ENCODE data around the gene HTR3E. TPM values are rescaled to one million over a fixed set of nuclear protein-coding genes. Genes with fewer than 3 reads are reported as not detected.
A peak's percentile ranks its signal among the peaks of the same experiment; 100 is the strongest.

Gene HTR3E
- polyA plus RNA-seq, 2 of the 4 experiments (the other 2 are of a cell fraction), result not detected

GRCh38 chr3:184135911-184136260, 39.0 kb downstream of the HTR3E start:
- ATAC-seq (no peak), FAIRE-seq (no peak), DNase-seq (ENCODE audit: low read depth in 1 of 2, low spot score in 1 of 2) (no peak)
- ChIA-PET CTCF (interaction anchor here (0.7 to 3.6 kb wide), 5 partner anchors 9 to 240 kb away, joined by 3 to 20 read pairs (median 8); partner anchors contain the start of gene EEF1AKMT4), POLR2A (interaction anchor here (1.8 kb wide), 1 partner anchor 9 kb away, joined by 9 read pairs; no protein-coding TSS in a partner anchor)
- TF ChIP-seq FOSB (CRISPR knock-in tag; IDR thresholded peaks at IDR 0.05), result no peak
- TF ChIP-seq KDM1A (IDR thresholded peaks at IDR 0.05; ENCODE audit: low read depth), result no peak
- no peak for TF ChIP-seq HEYL (CRISPR knock-in tag; IDR thresholded peaks at IDR 0.05)
- no peak for TF ChIP-seq CHD4 (IDR thresholded peaks at IDR 0.05; ENCODE audit: borderline replicate concordance)
- TF ChIP-seq HES2 (IDR thresholded peaks at IDR 0.05), result no peak
- TF ChIP-seq, protein P1, sequence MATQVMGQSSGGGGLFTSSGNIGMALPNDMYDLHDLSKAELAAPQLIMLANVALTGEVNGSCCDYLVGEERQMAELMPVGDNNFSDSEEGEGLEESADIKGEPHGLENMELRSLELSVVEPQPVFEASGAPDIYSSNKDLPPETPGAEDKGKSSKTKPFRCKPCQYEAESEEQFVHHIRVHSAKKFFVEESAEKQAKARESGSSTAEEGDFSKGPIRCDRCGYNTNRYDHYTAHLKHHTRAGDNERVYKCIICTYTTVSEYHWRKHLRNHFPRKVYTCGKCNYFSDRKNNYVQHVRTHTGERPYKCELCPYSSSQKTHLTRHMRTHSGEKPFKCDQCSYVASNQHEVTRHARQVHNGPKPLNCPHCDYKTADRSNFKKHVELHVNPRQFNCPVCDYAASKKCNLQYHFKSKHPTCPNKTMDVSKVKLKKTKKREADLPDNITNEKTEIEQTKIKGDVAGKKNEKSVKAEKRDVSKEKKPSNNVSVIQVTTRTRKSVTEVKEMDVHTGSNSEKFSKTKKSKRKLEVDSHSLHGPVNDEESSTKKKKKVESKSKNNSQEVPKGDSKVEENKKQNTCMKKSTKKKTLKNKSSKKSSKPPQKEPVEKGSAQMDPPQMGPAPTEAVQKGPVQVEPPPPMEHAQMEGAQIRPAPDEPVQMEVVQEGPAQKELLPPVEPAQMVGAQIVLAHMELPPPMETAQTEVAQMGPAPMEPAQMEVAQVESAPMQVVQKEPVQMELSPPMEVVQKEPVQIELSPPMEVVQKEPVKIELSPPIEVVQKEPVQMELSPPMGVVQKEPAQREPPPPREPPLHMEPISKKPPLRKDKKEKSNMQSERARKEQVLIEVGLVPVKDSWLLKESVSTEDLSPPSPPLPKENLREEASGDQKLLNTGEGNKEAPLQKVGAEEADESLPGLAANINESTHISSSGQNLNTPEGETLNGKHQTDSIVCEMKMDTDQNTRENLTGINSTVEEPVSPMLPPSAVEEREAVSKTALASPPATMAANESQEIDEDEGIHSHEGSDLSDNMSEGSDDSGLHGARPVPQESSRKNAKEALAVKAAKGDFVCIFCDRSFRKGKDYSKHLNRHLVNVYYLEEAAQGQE (IDR thresholded peaks at IDR 0.05), result no peak
- TF ChIP-seq CHD2 (IDR thresholded peaks at IDR 0.05; ENCODE audit: low read length, partially characterized antibody), result no peak
- no peak for TF ChIP-seq FOXS1 (CRISPR knock-in tag; IDR thresholded peaks at IDR 0.05)
- no peak for TF ChIP-seq ZFP36 (IDR thresholded peaks at IDR 0.05; ENCODE audit: borderline replicate concordance, partially characterized antibody)
- Histone ChIP-seq H3K4me2 (peak overlapping the region; percentile 97), H3K4me1 (peaks cover 12% of the 10 kb centered on the region; the same call in 2 of the 3 replicates), H3K9me3 (no peaks in the 10 kb centered on the region), H3K4me3 (peak overlapping the region; percentile 99), H3K27ac (peak overlapping the region; percentile 95 to 97)
- 12% methylated on average over 9 of the region's 9 CpGs for WGBS (ENCODE audit: missing lambda C conversion rate)

GRCh38 chr3:184140436-184140835, 43.6 kb downstream of the HTR3E start:
- Histone ChIP-seq H3K9me3 (no peaks in the 10 kb centered on the region), H3K4me3 (no peak overlapping the region), H3K4me1 (peaks cover 7% of the 10 kb centered on the region; the same call in 1 of the 3 replicates), H3K27ac (no peak overlapping the region), H3K4me2 (no peak overlapping the region)
- WGBS (ENCODE audit: missing lambda C conversion rate), result 97% methylated on average over 6 of the region's 10 CpGs
- no peak for ATAC-seq
- no peak for DNase-seq (ENCODE audit: low read depth in 1 of 2, low spot score in 1 of 2)
- TF ChIP-seq JUNB (IDR thresholded peaks at IDR 0.05) (no peak), CTCF (IDR thresholded peaks at IDR 0.05) (no peak), MAZ (IDR thresholded peaks at IDR 0.05; ENCODE audit: borderline replicate concordance, low read depth, low read length) (no peak), MYC (IDR thresholded peaks at IDR 0.05; ENCODE audit: borderline replicate concordance, low read length) (no peak), CHD2 (IDR thresholded peaks at IDR 0.05; ENCODE audit: low read length, partially characterized antibody) (no peak), ZNF302 (CRISPR knock-in tag; IDR thresholded peaks at IDR 0.05) (no peak), POLR2AphosphoS2 (conservative IDR thresholded peaks at IDR 0.05; ENCODE audit: low read length) (no peak), HDAC2 (IDR thresholded peaks at IDR 0.05) (no peak), KDM5A (IDR thresholded peaks at IDR 0.05) (no peak), RNF2 (IDR thresholded peaks at IDR 0.05; ENCODE audit: borderline replicate concordance, low read depth) (no peak), RAD21 (conservative IDR thresholded peaks at IDR 0.05 in 1 of 2, IDR thresholded peaks at IDR 0.05 in 1 of 2) (no peak), MAFK (IDR thresholded peaks at IDR 0.05; ENCODE audit: partially characterized antibody) (no peak), RFX5 (IDR thresholded peaks at IDR 0.05) (no peak), RARB (CRISPR knock-in tag; IDR thresholded peaks at IDR 0.05) (no peak), TP53 (CRISPR knock-in tag; IDR thresholded peaks at IDR 0.05) (no peak), CBX8 (IDR thresholded peaks at IDR 0.05) (no peak), CHD4 (IDR thresholded peaks at IDR 0.05; ENCODE audit: borderline replicate concordance) (no peak)
- TF ChIP-seq, protein P2, sequence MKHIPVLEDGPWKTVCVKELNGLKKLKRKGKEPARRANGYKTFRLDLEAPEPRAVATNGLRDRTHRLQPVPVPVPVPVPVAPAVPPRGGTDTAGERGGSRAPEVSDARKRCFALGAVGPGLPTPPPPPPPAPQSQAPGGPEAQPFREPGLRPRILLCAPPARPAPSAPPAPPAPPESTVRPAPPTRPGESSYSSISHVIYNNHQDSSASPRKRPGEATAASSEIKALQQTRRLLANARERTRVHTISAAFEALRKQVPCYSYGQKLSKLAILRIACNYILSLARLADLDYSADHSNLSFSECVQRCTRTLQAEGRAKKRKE (CRISPR knock-in tag; IDR thresholded peaks at IDR 0.05; ENCODE audit: low read depth), result no peak
- TF ChIP-seq, protein P3, sequence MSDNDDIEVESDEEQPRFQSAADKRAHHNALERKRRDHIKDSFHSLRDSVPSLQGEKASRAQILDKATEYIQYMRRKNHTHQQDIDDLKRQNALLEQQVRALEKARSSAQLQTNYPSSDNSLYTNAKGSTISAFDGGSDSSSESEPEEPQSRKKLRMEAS (IDR thresholded peaks at IDR 0.05), result no peak
- TF ChIP-seq, protein P4, sequence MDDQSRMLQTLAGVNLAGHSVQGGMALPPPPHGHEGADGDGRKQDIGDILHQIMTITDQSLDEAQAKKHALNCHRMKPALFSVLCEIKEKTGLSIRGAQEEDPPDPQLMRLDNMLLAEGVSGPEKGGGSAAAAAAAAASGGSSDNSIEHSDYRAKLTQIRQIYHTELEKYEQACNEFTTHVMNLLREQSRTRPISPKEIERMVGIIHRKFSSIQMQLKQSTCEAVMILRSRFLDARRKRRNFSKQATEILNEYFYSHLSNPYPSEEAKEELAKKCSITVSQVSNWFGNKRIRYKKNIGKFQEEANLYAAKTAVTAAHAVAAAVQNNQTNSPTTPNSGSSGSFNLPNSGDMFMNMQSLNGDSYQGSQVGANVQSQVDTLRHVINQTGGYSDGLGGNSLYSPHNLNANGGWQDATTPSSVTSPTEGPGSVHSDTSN (IDR thresholded peaks at IDR 0.05), result no peak
- POLR2A ChIA-PET, result no interaction called here
- no peak for FAIRE-seq
- CTCF ChIA-PET, result no interaction called here
